ENCODE measurements around the gene HOXC6. TPM values are rescaled to one million over a fixed set of nuclear protein-coding genes. Genes with fewer than 3 reads are reported as not detected.

The HOXC6 gene
- total and polyA plus RNA-seq, 2 donors: 0.72 to 1.5 TPM

Small RNAs within 50 kb of the gene (small RNA-seq; reads per million reads assigned to genes)
- gene HOXC5: not detected
- gene MIR196A2: 61.4 reads per million, percentile 97 among the genes with 10 or more reads in this experiment
- gene MIR615: 9.6 reads per million, percentile 94 among the genes with 10 or more reads in this experiment

Other genes starting within 250 kb of the HOXC6 start
- not detected for gene HOXC13, start 89.6 kb upstream of the HOXC6 start, total RNA-seq
- 0.19 TPM for gene HOXC13, start 89.6 kb upstream of the HOXC6 start, polyA plus RNA-seq
- not detected for gene HOXC12, start 73.5 kb upstream of the HOXC6 start, total RNA-seq
- 0.04 TPM for gene HOXC12, start 73.5 kb upstream of the HOXC6 start, polyA plus RNA-seq
- 1.5 TPM for gene HOXC11, start 55.3 kb upstream of the HOXC6 start, total RNA-seq
- gene HOXC11, start 55.3 kb upstream of the HOXC6 start, polyA plus RNA-seq: 1.3 TPM
- gene HOTAIR, start 53.5 kb upstream of the HOXC6 start, total RNA-seq: 1.1 TPM
- 6.3 TPM for gene HOTAIR, start 53.5 kb upstream of the HOXC6 start, polyA plus RNA-seq
- 1.6 TPM for gene HOXC10, start 43.3 kb upstream of the HOXC6 start, total RNA-seq
- gene HOXC10, start 43.3 kb upstream of the HOXC6 start, polyA plus RNA-seq: 2.8 TPM
- 1.8 TPM for gene HOXC9, start 28.3 kb upstream of the HOXC6 start, total RNA-seq
- 0.73 TPM for gene HOXC9, start 28.3 kb upstream of the HOXC6 start, polyA plus RNA-seq
- 0.16 TPM for gene HOXC8, start 19.5 kb upstream of the HOXC6 start, total RNA-seq
- 0.33 TPM for gene HOXC8, start 19.5 kb upstream of the HOXC6 start, polyA plus RNA-seq
- 0.42 TPM for gene HOXC5, start 4.6 kb downstream of the HOXC6 start, total RNA-seq
- gene HOXC5, start 4.6 kb downstream of the HOXC6 start, polyA plus RNA-seq: 0.11 TPM
- 1.6 TPM for gene HOXC4, start 25.4 kb downstream of the HOXC6 start, total RNA-seq
- gene HOXC4, start 25.4 kb downstream of the HOXC6 start, polyA plus RNA-seq: 0.58 TPM
- gene SMUG1, start 160.5 kb downstream of the HOXC6 start, total RNA-seq: 23.8 TPM
- gene SMUG1, start 160.5 kb downstream of the HOXC6 start, polyA plus RNA-seq: 21.4 TPM

Measured in urinary bladder (tissue), 2 donors.